Measurements from ENCODE around the gene GAS6.

- TF ChIP-seq CTCF (IDR thresholded peaks at IDR 0.05) (no peak), EP300 (IDR thresholded peaks at IDR 0.05) (no peak), POLR2A (IDR thresholded peaks at IDR 0.05) (no peak), POLR2AphosphoS5 (IDR thresholded peaks at IDR 0.05) (no peak)
Observed at GRCh38 chr13:113876346-113877148, 12.7 kb upstream of the GAS6 start.

Data from upper lobe of left lung (tissue), 4 donors.